22Rv1 (cell line): Measurements from ENCODE around the gene NRSN1.

Experiments
- H3K27ac ChIP-seq: fragments of 450-650 bp; 2 replicates; pipeline ENCODE4 v1.5.1; 2017
- CTCF ChIP-seq: fragments of 450-650 bp; IDR thresholded peaks from 2 replicates; pipeline ENCODE4 v1.5.1; 2017; ENCODE audit warnings: mild to moderate bottlenecking
- ZFX ChIP-seq: fragments of 450-650 bp; IDR thresholded peaks from 2 replicates; pipeline ENCODE4 v1.6.1; 2017; ENCODE audit warnings: antibody characterized with exemption, borderline replicate concordance

NRSN1 gene

GRCh38 chr6:24125980-24126379 is at the start of gene NRSN1:
Gene NRSN1, plus strand, starts transcription at chr6:24126215. Its CDS starts 8,113 bp downstream, at chr6:24134328.
- TF ChIP-seq ZFX (no peak), CTCF (no peak)

GRCh38 chr6:24078200-24078599 is 47.8 kb upstream of the NRSN1 start:
- TF ChIP-seq CTCF (no peak), ZFX (no peak)
- no peak overlapping the region for H3K27ac ChIP-seq

More at GRCh38 chr6:24125980-24126379, at the start of gene NRSN1:
- no peak within 1 kb of the TSS for H3K27ac ChIP-seq

GRCh38 chr6:24079076-24079475 is 46.9 kb upstream of the NRSN1 start:
- H3K27ac ChIP-seq = no peak overlapping the region
- no peak for TF ChIP-seq ZFX

- TF ChIP-seq CTCF (no peak), ZFX (no peak)
- no peak overlapping the region for H3K27ac ChIP-seq
These were observed 45.3 kb upstream of the NRSN1 start for GRCh38 chr6:24080711-24081110.

GRCh38 chr6:24089736-24090135 is 36.3 kb upstream of the NRSN1 start:
- TF ChIP-seq CTCF (no peak), ZFX (no peak)
- H3K27ac ChIP-seq = no peak overlapping the region

- no peak for TF ChIP-seq CTCF
- TF ChIP-seq ZFX = no peak
- no peak overlapping the region for H3K27ac ChIP-seq
These were observed 33.6 kb upstream of the NRSN1 start for GRCh38 chr6:24092407-24092806.

GRCh38 chr6:24093381-24093780 is 32.6 kb upstream of the NRSN1 start:
- H3K27ac ChIP-seq = no peak overlapping the region
- no peak for TF ChIP-seq ZFX
- no peak for TF ChIP-seq CTCF

GRCh38 chr6:24099181-24099580 is 26.8 kb upstream of the NRSN1 start:
- TF ChIP-seq ZFX (no peak), CTCF (no peak)
- H3K27ac ChIP-seq = no peak overlapping the region
